Measurements from ENCODE around the gene CUBN. TPM values are rescaled to one million over a fixed set of nuclear protein-coding genes. Genes with fewer than 3 reads are reported as not detected.

Gene CUBN
- total RNA-seq, 4 donors from 2014 or later: 9.2 to 38.9 (median 25.4) TPM

DNA sequence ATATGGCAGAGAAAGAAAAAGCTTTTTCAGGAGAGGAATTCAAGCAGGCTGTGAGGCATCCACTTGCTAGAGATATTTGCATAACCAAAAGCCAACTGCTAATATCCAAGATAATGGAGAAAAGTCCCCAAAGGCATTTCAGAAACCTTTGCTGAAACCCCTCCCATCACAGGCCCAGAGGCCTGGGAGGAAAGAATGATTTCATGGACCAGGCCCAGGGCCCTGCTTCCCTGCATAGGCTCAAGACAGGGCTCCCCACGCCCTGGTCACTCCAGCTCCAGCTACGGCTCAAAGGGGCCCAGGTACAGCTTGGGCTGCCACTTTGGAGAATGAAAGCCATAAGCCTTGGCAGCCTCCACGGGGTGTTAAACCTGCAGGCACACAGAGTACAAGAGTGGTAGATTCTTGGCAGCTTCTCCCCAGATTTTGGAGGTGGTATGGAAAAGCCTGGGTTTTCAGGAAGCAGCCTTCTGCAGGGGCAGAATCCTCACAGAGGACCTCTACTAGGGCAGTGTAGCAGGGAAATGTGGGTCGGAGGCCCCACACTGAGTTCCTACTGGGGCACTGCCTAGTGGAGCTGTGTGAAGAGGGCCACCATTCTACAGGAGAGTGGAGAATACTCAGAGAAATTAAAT lies 306.8 kb downstream of the CUBN start:
- 82 to 96% methylated on average over 4 of the region's 4 CpGs for WGBS, 2 donors
- H3K4me1 ChIP-seq: peaks cover 0 to 9% (median 3%) of the 10 kb centered on the region in 4 donors
- no peak overlapping the region for H3K4me3 ChIP-seq
- H3K36me3 ChIP-seq: peaks cover 0 to 27% (median 0%) of the 10 kb centered on the region in 3 donors
- H3K9me3 ChIP-seq: peaks cover 0 to 16% (median 0%) of the 10 kb centered on the region in 4 donors
- no peaks in the 10 kb centered on the region for H3K27me3 ChIP-seq
- H3K27ac ChIP-seq: no peak overlapping the region
- TF ChIP-seq EP300 (IDR thresholded peaks at IDR 0.05) (no peak), POLR2A (IDR thresholded peaks at IDR 0.05) (no peak)
- TF ChIP-seq, protein P1, sequence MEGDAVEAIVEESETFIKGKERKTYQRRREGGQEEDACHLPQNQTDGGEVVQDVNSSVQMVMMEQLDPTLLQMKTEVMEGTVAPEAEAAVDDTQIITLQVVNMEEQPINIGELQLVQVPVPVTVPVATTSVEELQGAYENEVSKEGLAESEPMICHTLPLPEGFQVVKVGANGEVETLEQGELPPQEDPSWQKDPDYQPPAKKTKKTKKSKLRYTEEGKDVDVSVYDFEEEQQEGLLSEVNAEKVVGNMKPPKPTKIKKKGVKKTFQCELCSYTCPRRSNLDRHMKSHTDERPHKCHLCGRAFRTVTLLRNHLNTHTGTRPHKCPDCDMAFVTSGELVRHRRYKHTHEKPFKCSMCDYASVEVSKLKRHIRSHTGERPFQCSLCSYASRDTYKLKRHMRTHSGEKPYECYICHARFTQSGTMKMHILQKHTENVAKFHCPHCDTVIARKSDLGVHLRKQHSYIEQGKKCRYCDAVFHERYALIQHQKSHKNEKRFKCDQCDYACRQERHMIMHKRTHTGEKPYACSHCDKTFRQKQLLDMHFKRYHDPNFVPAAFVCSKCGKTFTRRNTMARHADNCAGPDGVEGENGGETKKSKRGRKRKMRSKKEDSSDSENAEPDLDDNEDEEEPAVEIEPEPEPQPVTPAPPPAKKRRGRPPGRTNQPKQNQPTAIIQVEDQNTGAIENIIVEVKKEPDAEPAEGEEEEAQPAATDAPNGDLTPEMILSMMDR (IDR thresholded peaks at IDR 0.05): no peak
- no peak for DNase-seq (ENCODE audit: low spot score in 2 of 2)

DNA sequence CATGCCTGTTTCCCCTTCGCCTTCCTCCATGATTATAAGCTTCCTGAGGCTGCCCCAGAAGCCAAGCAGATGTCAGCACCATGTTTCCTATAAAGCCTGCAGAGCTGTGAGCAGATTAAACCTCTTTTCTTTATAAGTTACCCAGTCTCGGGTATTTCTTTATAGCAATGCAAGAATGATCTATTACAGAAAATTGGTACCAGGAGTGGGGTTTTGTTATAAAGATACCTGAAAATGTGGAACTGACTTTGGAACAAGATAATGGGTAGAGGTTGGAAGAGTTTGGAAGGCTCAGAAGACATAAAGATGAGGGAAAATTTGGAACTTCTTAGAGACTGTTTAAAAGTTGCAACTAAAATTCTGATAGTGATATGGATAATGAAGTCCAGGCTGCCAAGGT lies 307.6 kb downstream of the CUBN start:
- no peak overlapping the region for H3K27ac ChIP-seq
- H3K4me1 ChIP-seq: peaks cover 0 to 9% (median 3%) of the 10 kb centered on the region in 4 donors
- H3K36me3 ChIP-seq: peaks cover 0 to 27% (median 0%) of the 10 kb centered on the region in 3 donors
- H3K27me3 ChIP-seq: no peaks in the 10 kb centered on the region
- TF ChIP-seq, protein P1 (IDR thresholded peaks at IDR 0.05): no peak
- TF ChIP-seq POLR2A (IDR thresholded peaks at IDR 0.05) (no peak), EP300 (IDR thresholded peaks at IDR 0.05) (no peak)
- no peak overlapping the region for H3K4me3 ChIP-seq
- no peak for DNase-seq (ENCODE audit: low spot score in 2 of 2)
- peaks cover 0 to 16% (median 0%) of the 10 kb centered on the region in 4 donors for H3K9me3 ChIP-seq
- WGBS, 2 donors: 95 to 100% methylated on average over 2 of the region's 2 CpGs

DNA sequence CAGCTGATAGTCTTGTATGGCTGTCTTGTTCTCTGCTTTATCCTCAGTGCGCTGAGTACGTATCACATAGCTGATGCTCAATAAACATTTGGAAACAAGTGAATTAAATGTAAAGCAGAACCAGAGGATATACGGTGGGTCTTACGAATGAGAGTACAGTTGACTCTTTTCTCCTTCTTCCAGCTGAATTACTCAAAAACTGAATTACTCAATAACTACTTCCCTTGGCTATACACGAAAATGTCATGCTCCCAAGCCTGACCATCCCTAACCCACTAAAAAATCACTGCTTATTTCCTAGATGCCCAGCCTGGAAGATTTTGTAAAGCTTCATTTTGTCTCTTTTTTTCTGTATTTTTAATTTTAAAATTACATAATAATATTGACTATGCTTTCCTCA lies 309.2 kb downstream of the CUBN start:
- TF ChIP-seq, protein P1 (IDR thresholded peaks at IDR 0.05): no peak
- TF ChIP-seq EP300 (IDR thresholded peaks at IDR 0.05) (no peak), POLR2A (IDR thresholded peaks at IDR 0.05) (no peak)
- H3K27me3 ChIP-seq: no peaks in the 10 kb centered on the region
- peaks cover 0 to 23% (median 13%) of the 10 kb centered on the region in 4 donors for H3K4me1 ChIP-seq
- WGBS, 2 donors: 84 to 85% methylated on average over 5 of the region's 5 CpGs
- no peak for DNase-seq (ENCODE audit: low spot score in 2 of 2)
- peaks cover 0 to 16% (median 0%) of the 10 kb centered on the region in 4 donors for H3K9me3 ChIP-seq
- H3K4me3 ChIP-seq: no peak overlapping the region
- H3K36me3 ChIP-seq: peaks cover 0 to 27% (median 0%) of the 10 kb centered on the region in 3 donors
- H3K27ac ChIP-seq: no peak overlapping the region

DNA sequence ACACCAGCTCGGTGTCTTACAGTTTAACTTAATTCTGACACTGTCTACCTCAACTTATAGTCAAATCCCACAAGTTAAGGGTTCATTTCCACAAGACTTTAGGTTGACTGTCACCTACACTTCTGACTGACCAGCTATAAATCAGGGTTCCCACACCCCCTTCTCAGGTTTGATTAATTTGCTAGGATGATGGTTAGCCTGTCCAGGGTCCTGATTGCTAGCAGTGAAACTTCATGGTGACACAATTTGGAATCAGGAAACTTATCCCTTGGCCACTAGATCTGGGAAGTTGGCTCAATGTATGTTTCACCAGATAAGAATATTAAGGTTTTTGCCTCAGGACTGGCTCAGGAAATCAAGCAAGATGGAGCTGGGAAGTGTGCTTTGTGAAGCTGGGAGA lies 309.6 kb downstream of the CUBN start:
- 93 to 95% methylated on average over 1 of the region's 1 CpG for WGBS, 2 donors

DNA sequence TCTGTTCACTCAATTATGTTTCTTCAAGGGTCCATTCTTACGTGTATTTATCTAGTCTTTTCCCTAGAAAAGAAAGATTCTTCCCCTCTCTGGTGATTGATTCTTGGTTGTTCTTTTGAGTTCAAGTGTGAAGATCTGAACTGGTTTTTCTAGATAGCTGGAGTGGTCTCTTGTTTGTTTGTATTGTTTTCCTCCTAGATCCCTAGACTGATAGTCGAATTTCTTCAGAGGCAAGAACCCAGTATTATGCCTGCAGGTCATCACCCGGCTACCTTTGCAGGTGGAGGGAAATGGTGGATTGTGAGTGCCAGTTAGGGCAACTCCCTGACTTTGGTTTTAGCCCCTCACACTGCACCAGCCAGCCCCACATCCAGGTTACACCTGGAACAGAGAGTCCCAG lies 310.2 kb downstream of the CUBN start:
- peaks cover 0 to 16% (median 0%) of the 10 kb centered on the region in 4 donors for H3K9me3 ChIP-seq
- no peak for DNase-seq (ENCODE audit: low spot score in 2 of 2)
- no peaks in the 10 kb centered on the region for H3K27me3 ChIP-seq
- 90 to 91% methylated on average over 3 of the region's 3 CpGs for WGBS, 2 donors
- peaks cover 0 to 20% (median 0%) of the 10 kb centered on the region in 3 donors for H3K36me3 ChIP-seq
- TF ChIP-seq POLR2A (IDR thresholded peaks at IDR 0.05): no peak
- TF ChIP-seq EP300 (IDR thresholded peaks at IDR 0.05): no peak
- TF ChIP-seq, protein P1 (IDR thresholded peaks at IDR 0.05): no peak
- no peak overlapping the region for H3K4me3 ChIP-seq
- no peak overlapping the region for H3K27ac ChIP-seq
- peaks cover 0 to 33% (median 16%) of the 10 kb centered on the region in 4 donors for H3K4me1 ChIP-seq

More for the DNA sequence above, 309.6 kb downstream of the CUBN start:
- peaks cover 0 to 26% (median 0%) of the 10 kb centered on the region in 3 donors for H3K36me3 ChIP-seq
- peaks cover 0 to 16% (median 0%) of the 10 kb centered on the region in 4 donors for H3K9me3 ChIP-seq
- DNase-seq (ENCODE audit: low spot score in 2 of 2): no peak
- TF ChIP-seq, protein P1 (IDR thresholded peaks at IDR 0.05): no peak
- TF ChIP-seq POLR2A (IDR thresholded peaks at IDR 0.05): no peak
- TF ChIP-seq EP300 (IDR thresholded peaks at IDR 0.05): no peak
- H3K27ac ChIP-seq: no peak overlapping the region
- H3K27me3 ChIP-seq: no peaks in the 10 kb centered on the region
- no peak overlapping the region for H3K4me3 ChIP-seq
- peaks cover 0 to 27% (median 16%) of the 10 kb centered on the region in 4 donors for H3K4me1 ChIP-seq

Measured in tibial nerve (tissue), 4 donors.